ENCODE results near the gene ASCC3. TPM values are rescaled to one million over a fixed set of nuclear protein-coding genes. Genes with fewer than 3 reads are reported as not detected.

Gene ASCC3
- total and polyA plus RNA-seq, 2 donors (not counting 3 experiments of a cell fraction or from before 2014, with no cell fraction given) = 15.7 to 57.2 TPM

- Histone ChIP-seq H4K20me1 (replicated peaks; ENCODE audit: control insufficient read depth, extremely low read depth, insufficient read depth, low read length) (no peaks in the 10 kb centered on the region), H3K36me3 (ENCODE audit: control insufficient read depth in 2 of 2, extremely low read depth in 1 of 2, insufficient read depth in 2 of 2, low read length in 2 of 2) (no peaks in the 10 kb centered on the region), H3K4me3 (replicated peaks in 1 of 3; ENCODE audit: insufficient read depth in 1 of 3, low read depth in 1 of 3, low read length in 3 of 3) (no peak overlapping the region), H3K27ac (ENCODE audit: insufficient read depth, low read depth, low read length) (no peak overlapping the region), H3K4me1 (ENCODE audit: control insufficient read depth, extremely low read depth, insufficient read depth, low read length) (no peaks in the 10 kb centered on the region), H3K4me2 (ENCODE audit: insufficient read depth, low read length) (no peak overlapping the region), H2AFZ (ENCODE audit: low read depth, low read length) (no peak overlapping the region), H3K27me3 (ENCODE audit: control insufficient read depth in 2 of 2, insufficient read depth in 2 of 2, low read length in 2 of 2) (no peaks in the 10 kb centered on the region), H3K9me3 (replicated peaks; ENCODE audit: control insufficient read depth, insufficient read depth, low read length) (no peaks in the 10 kb centered on the region), H3K9me1 (replicated peaks; ENCODE audit: control insufficient read depth, extremely low read depth, insufficient read depth, low read length) (no peaks in the 10 kb centered on the region), H3K9ac (replicated peaks; ENCODE audit: extremely low read depth, insufficient read depth, low read length) (no peak overlapping the region), H3K79me2 (ENCODE audit: control insufficient read depth, insufficient read depth, low read length) (no peaks in the 10 kb centered on the region)
- CTCF ChIA-PET = interaction anchor here (3.1 kb wide), 1 partner anchor 28 kb away, joined by 15 read pairs; no protein-coding TSS in a partner anchor
- dilution Hi-C loops (cut with MboI; ENCODE audit: extremely low pct_ligation_motif_present, low sequenced_read_pairs) (no loop called here), intact Hi-C loops (cut with micrococcal nuclease) (no loop called here)
- BruUV-seq (replicated peaks) = no TSS peak
- FAIRE-seq (no peak), DNase-seq (ENCODE audit: low read depth, low spot score) (no peak)
- TF ChIP-seq POLR2AphosphoS5 (IDR thresholded peaks at IDR 0.05; ENCODE audit: insufficient read depth, low read depth, low read length) = no peak
- POLR2A ChIA-PET = no interaction called here
Observed at GRCh38 chr6:100691972-100692371, 189.2 kb downstream of the ASCC3 start.

- Histone ChIP-seq H3K4me3 (replicated peaks in 1 of 3; ENCODE audit: insufficient read depth in 1 of 3, low read depth in 1 of 3, low read length in 3 of 3) (no peak overlapping the region), H4K20me1 (replicated peaks; ENCODE audit: control insufficient read depth, extremely low read depth, insufficient read depth, low read length) (no peaks in the 10 kb centered on the region), H3K79me2 (ENCODE audit: control insufficient read depth, insufficient read depth, low read length) (no peaks in the 10 kb centered on the region), H3K9ac (replicated peaks; ENCODE audit: extremely low read depth, insufficient read depth, low read length) (no peak overlapping the region), H3K4me2 (ENCODE audit: insufficient read depth, low read length) (no peak overlapping the region), H3K4me1 (ENCODE audit: control insufficient read depth, extremely low read depth, insufficient read depth, low read length) (no peaks in the 10 kb centered on the region), H3K27me3 (ENCODE audit: control insufficient read depth in 2 of 2, insufficient read depth in 2 of 2, low read length in 2 of 2) (no peaks in the 10 kb centered on the region), H3K36me3 (ENCODE audit: control insufficient read depth in 2 of 2, extremely low read depth in 1 of 2, insufficient read depth in 2 of 2, low read length in 2 of 2) (no peaks in the 10 kb centered on the region), H3K9me3 (replicated peaks; ENCODE audit: control insufficient read depth, insufficient read depth, low read length) (no peaks in the 10 kb centered on the region), H3K27ac (ENCODE audit: insufficient read depth, low read depth, low read length) (no peak overlapping the region), H2AFZ (ENCODE audit: low read depth, low read length) (no peak overlapping the region), H3K9me1 (replicated peaks; ENCODE audit: control insufficient read depth, extremely low read depth, insufficient read depth, low read length) (no peaks in the 10 kb centered on the region)
- ChIA-PET CTCF (no interaction called here), POLR2A (no interaction called here)
- intact Hi-C loops (cut with micrococcal nuclease) (no loop called here), dilution Hi-C loops (cut with MboI; ENCODE audit: extremely low pct_ligation_motif_present, low sequenced_read_pairs) (no loop called here)
- DNase-seq (ENCODE audit: low read depth, low spot score) = no peak
- BruUV-seq (replicated peaks) = no TSS peak
- no peak for TF ChIP-seq POLR2AphosphoS5 (IDR thresholded peaks at IDR 0.05; ENCODE audit: insufficient read depth, low read depth, low read length)
- TF ChIP-seq FOS (IDR thresholded peaks at IDR 0.05; ENCODE audit: borderline replicate concordance, insufficient read depth, low read length) = no peak
- no peak for TF ChIP-seq MAX (IDR thresholded peaks at IDR 0.05; ENCODE audit: insufficient read depth, insufficient read length)
- FAIRE-seq = no peak
Observed at GRCh38 chr6:100686216-100686615, 194.9 kb downstream of the ASCC3 start.
